ENCODE data around the gene EYS.

The EYS gene

DNA sequence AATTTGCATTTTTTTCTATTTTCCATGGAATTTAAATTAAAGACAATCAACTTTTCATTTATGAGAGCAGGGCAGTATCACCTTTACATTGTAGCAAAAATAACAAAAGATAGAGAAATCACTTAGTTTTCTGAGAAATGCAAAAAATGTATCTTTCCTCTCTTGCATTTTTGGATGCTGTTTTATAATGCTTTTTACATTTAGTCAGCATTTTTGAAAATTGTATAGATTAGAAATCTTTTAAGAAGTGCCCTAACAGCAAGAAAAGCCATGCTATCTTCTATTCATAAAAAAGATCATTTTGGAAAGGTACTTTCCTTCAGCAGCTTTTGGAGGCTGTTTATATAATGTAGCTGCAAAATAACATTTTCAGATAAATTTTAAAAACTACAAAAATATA lies 421.8 kb downstream of the EYS start:
- H3K4me3 ChIP-seq (ENCODE audit: low read length) = no peak overlapping the region
- TF ChIP-seq ZNF274 (IDR thresholded peaks at IDR 0.05; ENCODE audit: low read depth, low read length) = no peak

DNA sequence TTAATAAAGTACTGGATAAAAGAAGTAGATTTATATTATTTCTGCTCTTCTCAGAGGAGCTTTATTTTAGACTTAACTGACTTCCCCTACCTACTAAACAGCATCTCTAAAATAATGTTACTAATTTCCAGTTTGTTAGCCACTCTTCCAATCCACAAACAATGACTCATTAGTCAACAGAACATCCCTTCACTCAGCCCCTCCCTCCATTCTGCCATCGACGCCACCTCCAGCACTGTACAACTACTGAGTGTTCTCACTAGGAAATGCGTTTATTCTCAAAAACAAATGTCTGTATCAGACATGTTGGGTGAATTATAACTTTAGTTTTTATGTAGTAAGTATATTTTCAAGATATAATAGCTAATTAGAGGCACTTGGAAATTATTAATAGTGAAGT lies 427.0 kb downstream of the EYS start:
- TF ChIP-seq ZNF274 (IDR thresholded peaks at IDR 0.05; ENCODE audit: low read depth, low read length) = no peak

DNA sequence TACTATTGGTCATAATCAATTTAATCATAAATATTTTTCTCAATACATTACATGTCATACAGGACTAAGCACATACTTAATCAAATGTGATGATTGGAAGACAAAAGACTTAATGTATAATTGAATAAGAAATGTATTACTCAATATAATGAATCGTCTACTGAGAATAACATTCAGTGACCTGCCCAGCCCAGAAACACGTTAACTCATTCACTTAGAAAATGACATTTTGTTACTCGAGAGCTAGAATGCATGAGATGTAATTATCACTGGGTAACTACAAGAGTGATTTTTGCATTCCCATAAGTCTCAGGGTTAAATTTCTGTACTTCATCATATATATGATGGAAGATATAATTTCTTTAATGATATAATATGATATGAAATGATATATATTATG lies 444.8 kb downstream of the EYS start:
- no peak for TF ChIP-seq ZNF274 (IDR thresholded peaks at IDR 0.05; ENCODE audit: low read depth, low read length)
- H3K4me3 ChIP-seq (ENCODE audit: low read length) = no peak overlapping the region

More for the DNA sequence above, 427.0 kb downstream of the EYS start:
- H3K4me3 ChIP-seq (ENCODE audit: low read length) = no peak overlapping the region

- no peak overlapping the region for H3K4me3 ChIP-seq (ENCODE audit: low read length)
- TF ChIP-seq ZNF274 (IDR thresholded peaks at IDR 0.05; ENCODE audit: low read depth, low read length) = no peak
These were observed 447.0 kb downstream of the EYS start for GRCh38 chr6:65259982-65260381.

- no peak for TF ChIP-seq ZNF274 (IDR thresholded peaks at IDR 0.05; ENCODE audit: low read depth, low read length)
- no peak overlapping the region for H3K4me3 ChIP-seq (ENCODE audit: low read length)
These were observed 448.0 kb downstream of the EYS start for GRCh38 chr6:65259059-65259458.

DNA sequence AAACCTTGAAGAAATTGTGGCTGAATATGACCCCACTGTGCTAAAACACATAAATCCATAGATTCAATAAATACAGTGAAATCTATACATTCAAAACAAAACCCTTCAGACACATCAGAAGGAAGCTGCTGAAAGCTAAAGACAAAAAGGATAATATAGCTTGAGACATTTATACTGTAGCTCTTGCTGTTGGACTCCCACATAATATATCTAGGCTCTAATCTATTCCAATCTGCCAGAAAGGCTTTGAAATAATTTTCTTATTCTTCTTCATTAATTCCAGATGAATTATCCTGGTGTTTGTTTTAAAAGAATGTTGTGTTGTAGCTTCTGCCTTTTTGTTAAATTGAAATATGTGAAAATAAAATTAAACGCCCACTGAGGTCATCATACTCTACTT lies 454.0 kb downstream of the EYS start:
- TF ChIP-seq ZNF274 (IDR thresholded peaks at IDR 0.05; ENCODE audit: low read depth, low read length) = no peak
- H3K4me3 ChIP-seq (ENCODE audit: low read length) = no peak overlapping the region

DNA sequence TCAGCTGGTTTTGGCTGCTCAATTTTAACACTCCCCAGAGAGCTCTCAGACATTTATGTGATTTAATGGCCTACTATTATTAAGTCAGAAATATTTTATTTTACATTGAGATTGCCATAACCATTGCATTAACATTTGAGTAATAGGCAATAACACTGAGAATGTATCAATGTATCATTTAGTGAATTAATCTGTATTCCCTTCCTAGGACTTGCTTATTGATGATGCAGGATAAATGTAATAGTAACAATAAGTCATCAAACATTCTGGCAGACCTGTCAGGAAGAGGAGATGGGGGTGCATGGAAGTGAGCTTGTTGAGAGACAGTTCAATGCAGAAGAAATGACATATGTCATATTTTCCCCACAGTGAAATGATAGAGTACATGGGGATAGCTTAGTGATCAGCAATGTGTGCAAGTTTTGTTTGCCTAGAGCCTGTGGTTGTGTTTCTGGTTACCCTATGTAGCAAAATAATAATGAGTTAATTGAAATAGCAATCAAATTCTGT lies 458.9 kb downstream of the EYS start:
- TF ChIP-seq ZNF274 (IDR thresholded peaks at IDR 0.05; ENCODE audit: low read depth, low read length) = no peak
- H3K4me3 ChIP-seq (ENCODE audit: low read length) = no peak overlapping the region

DNA sequence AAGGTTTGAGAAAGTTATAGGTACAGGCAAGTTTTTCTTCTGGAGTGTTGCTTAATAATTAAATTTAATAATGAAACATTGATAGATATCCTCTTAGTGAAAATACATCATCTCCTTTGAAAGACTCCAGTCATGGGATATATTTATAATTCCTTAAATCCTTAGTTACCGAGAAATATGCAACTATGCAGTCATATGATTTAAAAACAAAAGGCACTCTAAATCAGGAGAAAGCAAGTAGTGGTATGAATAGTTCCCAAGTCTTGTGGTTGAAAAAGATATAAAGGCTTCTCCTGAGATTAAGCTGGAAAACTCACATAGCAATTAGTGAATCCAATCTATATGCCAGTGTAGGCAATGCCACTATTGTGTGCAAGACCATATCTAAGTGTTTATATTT lies 475.4 kb downstream of the EYS start:
- TF ChIP-seq ZNF274 (IDR thresholded peaks at IDR 0.05; ENCODE audit: low read depth, low read length) = no peak
- no peak overlapping the region for H3K4me3 ChIP-seq (ENCODE audit: low read length)

GRCh38 chr6:65229825-65230224 lies 477.2 kb downstream of the EYS start:
- no peak for TF ChIP-seq ZNF274 (IDR thresholded peaks at IDR 0.05; ENCODE audit: low read depth, low read length)
- no peak overlapping the region for H3K4me3 ChIP-seq (ENCODE audit: low read length)

- no peak for TF ChIP-seq ZNF274 (IDR thresholded peaks at IDR 0.05; ENCODE audit: low read depth, low read length)
- H3K4me3 ChIP-seq (ENCODE audit: low read length) = no peak overlapping the region
These were observed 485.9 kb downstream of the EYS start for GRCh38 chr6:65221153-65221552.

- no peak for TF ChIP-seq ZNF274 (IDR thresholded peaks at IDR 0.05; ENCODE audit: low read depth, low read length)
- no peak overlapping the region for H3K4me3 ChIP-seq (ENCODE audit: low read length)
These were observed 504.3 kb downstream of the EYS start for GRCh38 chr6:65202738-65203137.

- no peak for TF ChIP-seq ZNF274 (IDR thresholded peaks at IDR 0.05; ENCODE audit: low read depth, low read length)
- no peak overlapping the region for H3K4me3 ChIP-seq (ENCODE audit: low read length)
These were observed 507.3 kb downstream of the EYS start for GRCh38 chr6:65199683-65200082.

GRCh38 chr6:65199121-65199520 lies 507.9 kb downstream of the EYS start:
- no peak for TF ChIP-seq ZNF274 (IDR thresholded peaks at IDR 0.05; ENCODE audit: low read depth, low read length)
- no peak overlapping the region for H3K4me3 ChIP-seq (ENCODE audit: low read length)

- TF ChIP-seq ZNF274 (IDR thresholded peaks at IDR 0.05; ENCODE audit: low read depth, low read length) = no peak
- no peak overlapping the region for H3K4me3 ChIP-seq (ENCODE audit: low read length)
These were observed 515.6 kb downstream of the EYS start for GRCh38 chr6:65191471-65191870.

DNA sequence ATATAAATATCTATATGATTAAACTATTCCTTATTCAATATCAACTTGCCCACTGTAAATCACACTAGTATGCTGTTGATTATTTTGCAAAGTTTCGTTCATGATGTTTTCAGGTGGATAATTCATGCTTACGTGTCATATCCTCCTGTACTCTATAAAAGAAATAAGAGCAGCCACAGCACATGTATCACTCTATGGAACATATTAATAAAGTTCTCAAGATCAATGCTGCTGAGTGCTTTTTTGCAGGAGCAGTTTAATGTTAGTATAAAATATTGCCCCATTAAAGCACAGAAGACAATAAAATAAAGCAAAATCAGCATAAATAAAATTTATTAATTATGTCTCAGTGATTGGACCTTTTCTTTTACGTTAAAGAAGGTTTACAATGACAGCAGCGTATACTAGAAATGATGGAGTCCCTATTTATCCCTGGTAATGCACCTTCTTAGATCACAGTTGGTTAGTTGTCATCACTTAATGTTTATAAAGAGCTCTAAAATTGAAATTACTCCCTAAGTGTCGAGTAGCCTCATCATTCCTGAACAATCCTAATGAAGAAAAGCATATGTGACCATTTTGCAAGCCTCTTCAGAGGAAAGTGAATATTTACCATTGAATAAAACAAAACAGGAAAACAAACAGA lies 517.7 kb downstream of the EYS start:
- no peak for TF ChIP-seq ZNF274 (IDR thresholded peaks at IDR 0.05; ENCODE audit: low read depth, low read length)
- no peak overlapping the region for H3K4me3 ChIP-seq (ENCODE audit: low read length)

DNA sequence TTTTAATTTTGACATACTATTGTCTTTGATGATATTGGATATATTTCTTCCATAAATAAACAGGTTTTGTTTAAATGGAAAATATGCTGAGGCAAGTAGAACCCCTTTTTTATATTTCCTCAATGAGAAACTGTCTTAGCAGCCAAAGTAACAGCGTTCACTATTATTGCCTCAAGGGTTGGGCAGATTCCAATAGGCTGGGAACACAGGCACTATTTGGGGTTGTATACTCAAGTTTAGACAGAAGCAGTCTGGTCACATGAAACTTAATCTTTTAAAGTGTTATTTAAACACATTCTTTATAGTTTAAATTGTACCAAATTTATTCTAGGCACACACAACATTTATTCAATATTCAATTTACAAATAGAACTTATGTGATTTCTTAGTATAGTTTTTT lies 520.2 kb downstream of the EYS start:
- H3K4me3 ChIP-seq (ENCODE audit: low read length) = no peak overlapping the region
- TF ChIP-seq ZNF274 (IDR thresholded peaks at IDR 0.05; ENCODE audit: low read depth, low read length) = no peak
